OCI-LY7 (cell line): ENCODE results near the gene UHMK1.

Experiments used
- EZH2phosphoT487 ChIP-seq: fragments of 200-600 bp; sonication (generic); IDR thresholded peaks from 2 replicates; pipeline ENCODE4 v1.6.1; 2018; ENCODE audit warnings: low read depth, borderline replicate concordance, mild to moderate bottlenecking, mixed run types, antibody characterized with exemption, low read length, moderate library complexity, mixed read lengths
- TF ChIP-seq, protein P1 (sequence below): fragments of 200-600 bp; sonication (generic); conservative IDR thresholded peaks from 2 replicates; pipeline ENCODE4 v1.5.1; 2014; ENCODE audit warnings: mild to moderate bottlenecking, antibody characterized with exemption, low read length, moderate library complexity, mixed read lengths

DNA sequence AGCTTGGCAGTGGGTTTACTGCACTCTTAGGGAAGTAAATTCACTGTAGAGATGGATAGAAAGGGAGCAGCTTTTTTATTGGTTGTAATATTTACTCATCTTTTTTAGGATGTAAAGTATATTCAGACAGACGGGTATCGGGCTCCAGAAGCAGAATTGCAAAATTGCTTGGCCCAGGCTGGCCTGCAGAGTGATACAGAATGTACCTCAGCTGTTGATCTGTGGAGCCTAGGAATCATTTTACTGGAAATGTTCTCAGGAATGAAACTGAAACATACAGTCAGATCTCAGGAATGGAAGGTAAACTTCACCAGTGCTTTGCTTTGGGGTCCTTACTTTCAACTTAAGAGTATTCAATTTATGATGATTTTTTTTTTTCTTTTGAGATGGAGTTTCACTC lies 3.2 kb downstream of the UHMK1 start:
- TF ChIP-seq, protein P1, sequence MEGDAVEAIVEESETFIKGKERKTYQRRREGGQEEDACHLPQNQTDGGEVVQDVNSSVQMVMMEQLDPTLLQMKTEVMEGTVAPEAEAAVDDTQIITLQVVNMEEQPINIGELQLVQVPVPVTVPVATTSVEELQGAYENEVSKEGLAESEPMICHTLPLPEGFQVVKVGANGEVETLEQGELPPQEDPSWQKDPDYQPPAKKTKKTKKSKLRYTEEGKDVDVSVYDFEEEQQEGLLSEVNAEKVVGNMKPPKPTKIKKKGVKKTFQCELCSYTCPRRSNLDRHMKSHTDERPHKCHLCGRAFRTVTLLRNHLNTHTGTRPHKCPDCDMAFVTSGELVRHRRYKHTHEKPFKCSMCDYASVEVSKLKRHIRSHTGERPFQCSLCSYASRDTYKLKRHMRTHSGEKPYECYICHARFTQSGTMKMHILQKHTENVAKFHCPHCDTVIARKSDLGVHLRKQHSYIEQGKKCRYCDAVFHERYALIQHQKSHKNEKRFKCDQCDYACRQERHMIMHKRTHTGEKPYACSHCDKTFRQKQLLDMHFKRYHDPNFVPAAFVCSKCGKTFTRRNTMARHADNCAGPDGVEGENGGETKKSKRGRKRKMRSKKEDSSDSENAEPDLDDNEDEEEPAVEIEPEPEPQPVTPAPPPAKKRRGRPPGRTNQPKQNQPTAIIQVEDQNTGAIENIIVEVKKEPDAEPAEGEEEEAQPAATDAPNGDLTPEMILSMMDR, result no peak
- no peak for TF ChIP-seq EZH2phosphoT487
